GM18951 (cell line): ENCODE measurements around the gene MGAT4A.
"Not testable (repeated sequence)": the region's sequence is repeated elsewhere in the genome, so short reads cannot be mapped to it uniquely, and the experiment has no call there.

Source experiments
- POLR2A ChIP-seq: IDR thresholded peaks from 4 replicates; pipeline ENCODE4 v1.6.1; 2011; ENCODE audit warnings: mild to moderate bottlenecking; ENCODE audit not compliant: insufficient read length, insufficient read depth; ENCODE audit errors: extremely low read depth
- in situ Hi-C: fragments of 300-500 bp; cut with MboI; formaldehyde crosslinking; loops from one replicate; pipeline ENCODE4 v1.12.0; 2022; ENCODE audit warnings: low sequenced_read_pairs, mixed read lengths, inconsistent platforms; ENCODE audit not compliant: unreplicated experiment

Gene MGAT4A

GRCh38 chr2:98769784-98770183 lies 38.9 kb upstream of the MGAT4A start:
- in situ Hi-C loops = no loop called here

GRCh38 chr2:98769114-98769476 lies 38.2 kb upstream of the MGAT4A start:
- TF ChIP-seq POLR2A = no peak
- in situ Hi-C loops = no loop called here

More at GRCh38 chr2:98769784-98770183, 38.9 kb upstream of the MGAT4A start:
- no peak for TF ChIP-seq POLR2A

GRCh38 chr2:98768384-98769113 lies 37.6 kb upstream of the MGAT4A start:
- in situ Hi-C loops = no loop called here

GRCh38 chr2:98764499-98764898 lies 33.6 kb upstream of the MGAT4A start:
- no peak for TF ChIP-seq POLR2A
- in situ Hi-C loops = no loop called here

More at GRCh38 chr2:98768384-98769113, 37.6 kb upstream of the MGAT4A start:
- no peak for TF ChIP-seq POLR2A

- TF ChIP-seq POLR2A = no peak
- in situ Hi-C loops = no loop called here
Observed at GRCh38 chr2:98763209-98763951, 32.4 kb upstream of the MGAT4A start.

- in situ Hi-C loops = no loop called here
- TF ChIP-seq POLR2A = no peak
Observed at GRCh38 chr2:98761909-98762308, 31.0 kb upstream of the MGAT4A start.

- in situ Hi-C loops = no loop called here
- TF ChIP-seq POLR2A = no peak
Observed at GRCh38 chr2:98761267-98761781, 30.4 kb upstream of the MGAT4A start.

GRCh38 chr2:98759827-98760625 lies 29.1 kb upstream of the MGAT4A start:
- TF ChIP-seq POLR2A = no peak
- in situ Hi-C loops = no loop called here

- no peak for TF ChIP-seq POLR2A
- in situ Hi-C loops = no loop called here
Observed at GRCh38 chr2:98759338-98759737, 28.4 kb upstream of the MGAT4A start.

- no peak for TF ChIP-seq POLR2A
- in situ Hi-C loops = no loop called here
Observed at GRCh38 chr2:98757904-98758421, 27.0 kb upstream of the MGAT4A start.

GRCh38 chr2:98753801-98754200 lies 22.9 kb upstream of the MGAT4A start:
- TF ChIP-seq POLR2A = no peak
- in situ Hi-C loops = no loop called here

GRCh38 chr2:98752711-98753110 lies 21.8 kb upstream of the MGAT4A start:
- in situ Hi-C loops = not testable (repeated sequence)

GRCh38 chr2:98751748-98752147 lies 20.8 kb upstream of the MGAT4A start:
- no peak for TF ChIP-seq POLR2A
- in situ Hi-C loops = no loop called here
